Lower leg skin (tissue), 3 donors: ENCODE data around the gene TUSC7.

Experiments
- CTCF ChIP-seq, 3 donors: fragments of 450-650 bp; IDR thresholded peaks; one replicate each; pipeline ENCODE4 v1.5.1; 2016; ENCODE audit warnings: antibody characterized with exemption in 3 of 3, mild to moderate bottlenecking in 3 of 3, moderate library complexity in 2 of 3
- POLR2A ChIP-seq, 2 donors: fragments of 450-650 bp; IDR thresholded peaks; one replicate each; pipeline ENCODE4 v1.6.1; 2016 to 2017; ENCODE audit warnings: antibody characterized with exemption in 2 of 2, mild to moderate bottlenecking in 1 of 2, moderate library complexity in 1 of 2

- TF ChIP-seq POLR2A (IDR thresholded peaks at IDR 0.05) (no peak), CTCF (IDR thresholded peaks at IDR 0.05) (no peak)
Observed at GRCh38 chr3:116669576-116669975, 40.0 kb upstream of the TUSC7 start.
